ENCODE measurements around the gene POLR3H.

POLR3H gene

GRCh38 chr22:41534219-41534618 lies 10.1 kb downstream of the POLR3H start:
- DNase-seq (ENCODE audit: low spot score): no peak

DNA sequence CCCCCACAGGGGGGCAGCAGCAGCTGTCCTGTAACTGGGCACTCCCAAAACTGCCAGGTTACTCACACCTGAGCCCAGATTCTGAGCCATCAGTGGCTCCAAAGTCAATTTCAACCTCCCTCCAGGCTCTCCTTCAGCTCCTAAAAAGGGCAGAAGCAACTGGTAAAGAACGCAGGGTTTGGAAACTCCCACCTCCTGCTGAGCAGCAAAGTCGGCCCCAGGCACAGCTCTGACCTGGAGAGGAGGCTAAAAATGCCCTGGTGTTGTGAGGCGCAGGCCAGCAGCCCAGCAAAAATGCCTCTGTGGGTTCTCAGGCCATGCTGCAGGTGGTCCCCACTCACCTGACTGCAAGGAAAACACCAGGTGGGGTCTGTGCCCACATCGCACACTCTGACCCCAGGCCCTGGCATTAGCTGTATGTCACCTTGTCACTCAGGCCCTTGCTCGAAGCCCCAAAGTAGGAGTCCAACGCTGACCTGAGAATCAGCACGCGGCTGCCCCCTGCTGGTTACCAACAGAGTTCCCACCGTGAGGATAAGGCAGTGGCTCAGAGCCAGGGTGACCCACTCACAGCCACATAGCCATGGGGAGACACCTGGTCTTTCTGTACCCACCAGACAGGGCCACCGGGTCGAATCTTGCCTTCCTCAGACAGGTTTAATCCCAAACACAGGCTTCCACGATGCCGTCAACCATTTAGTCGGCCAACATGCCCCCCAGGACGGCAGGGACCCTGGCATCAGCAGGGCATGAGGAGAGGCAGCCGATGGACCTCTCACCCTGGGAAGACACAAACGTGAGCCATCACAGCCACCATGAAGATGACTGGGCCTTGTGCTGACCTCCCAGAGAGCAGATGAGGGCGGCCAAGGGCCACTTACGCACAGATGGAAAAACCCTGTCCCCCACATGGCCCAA lies 11.1 kb downstream of the POLR3H start:
- peak; percentile 81 for DNase-seq (ENCODE audit: low spot score)

DNA sequence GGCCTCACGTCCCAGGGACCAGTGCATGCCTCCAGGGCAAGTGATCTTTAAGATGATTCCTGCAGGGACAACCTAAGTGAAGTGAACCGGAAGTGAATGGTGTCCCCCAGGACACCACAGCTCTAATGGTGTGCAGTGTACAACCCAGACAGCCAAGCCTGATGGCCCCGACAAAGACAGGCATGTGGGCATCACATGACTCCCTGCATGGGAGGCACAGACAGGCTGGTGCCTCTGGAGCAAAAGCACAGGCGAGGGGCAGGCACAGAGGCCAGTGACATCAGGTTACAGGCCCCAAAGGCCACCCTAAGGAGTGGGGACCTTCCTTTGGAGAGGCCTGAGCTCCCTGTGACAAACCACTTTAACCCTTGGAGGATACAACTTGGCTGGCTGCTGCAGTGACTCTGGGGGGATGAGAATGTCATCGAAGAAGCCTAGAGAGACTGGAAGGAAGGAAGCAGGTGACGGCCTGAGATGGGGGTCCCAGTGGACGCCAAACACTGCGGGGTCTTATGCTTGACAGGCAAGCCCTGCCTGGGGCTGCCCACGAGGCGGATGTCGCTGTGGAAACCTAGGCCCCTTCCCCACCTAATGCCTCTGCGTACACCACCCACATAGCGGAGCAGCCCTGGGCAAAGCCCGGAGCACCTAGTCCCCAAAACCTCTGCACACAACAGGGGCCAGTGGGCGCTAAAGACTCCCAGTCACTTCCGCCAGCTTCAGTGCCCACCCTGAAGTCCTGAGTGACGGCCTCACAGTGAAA lies 12.4 kb downstream of the POLR3H start:
- DNase-seq (ENCODE audit: low spot score): no peak

DNA sequence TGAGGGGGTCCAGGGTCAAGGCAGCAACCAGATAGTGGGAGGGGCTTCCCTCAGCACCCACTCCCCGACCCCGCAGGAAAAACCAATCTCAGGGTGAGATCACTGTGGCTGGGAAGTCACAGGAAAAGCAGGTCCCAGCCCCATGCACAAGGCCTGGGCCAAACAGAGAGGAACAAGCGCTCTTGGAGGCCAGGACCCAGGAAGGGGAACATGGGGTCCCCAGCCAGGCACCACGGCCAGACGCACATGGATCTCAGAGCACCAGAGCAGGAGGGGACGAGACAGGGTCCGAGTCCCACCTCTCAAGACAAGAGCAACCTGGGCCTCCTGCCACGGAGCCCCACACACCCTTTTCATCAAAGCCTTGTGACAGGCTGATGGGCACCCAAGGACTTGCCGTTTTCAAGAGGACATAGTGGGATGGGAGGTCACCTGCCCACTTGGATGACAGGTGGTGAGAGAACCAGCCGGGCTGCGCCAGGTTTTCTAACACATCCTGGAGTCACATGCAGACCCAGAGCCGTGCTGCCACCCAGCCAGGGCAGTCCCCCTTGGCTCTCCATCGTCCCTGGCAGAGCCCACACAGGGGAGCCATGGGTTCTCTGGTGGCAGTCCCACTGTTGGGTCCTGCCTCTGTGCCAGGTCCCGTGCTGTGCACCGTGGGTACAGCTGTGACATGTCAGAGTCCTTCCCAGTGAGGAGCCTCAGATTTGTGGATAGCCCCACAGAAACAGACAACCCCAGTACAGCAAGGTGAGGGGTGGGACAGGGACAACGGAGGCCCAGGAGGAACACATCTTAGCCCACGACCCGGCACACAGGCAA lies 13.2 kb downstream of the POLR3H start:
- no peak for DNase-seq (ENCODE audit: low spot score)

- DNase-seq (ENCODE audit: low spot score): no peak
Observed at GRCh38 chr22:41528938-41529561, 15.2 kb downstream of the POLR3H start.

DNA sequence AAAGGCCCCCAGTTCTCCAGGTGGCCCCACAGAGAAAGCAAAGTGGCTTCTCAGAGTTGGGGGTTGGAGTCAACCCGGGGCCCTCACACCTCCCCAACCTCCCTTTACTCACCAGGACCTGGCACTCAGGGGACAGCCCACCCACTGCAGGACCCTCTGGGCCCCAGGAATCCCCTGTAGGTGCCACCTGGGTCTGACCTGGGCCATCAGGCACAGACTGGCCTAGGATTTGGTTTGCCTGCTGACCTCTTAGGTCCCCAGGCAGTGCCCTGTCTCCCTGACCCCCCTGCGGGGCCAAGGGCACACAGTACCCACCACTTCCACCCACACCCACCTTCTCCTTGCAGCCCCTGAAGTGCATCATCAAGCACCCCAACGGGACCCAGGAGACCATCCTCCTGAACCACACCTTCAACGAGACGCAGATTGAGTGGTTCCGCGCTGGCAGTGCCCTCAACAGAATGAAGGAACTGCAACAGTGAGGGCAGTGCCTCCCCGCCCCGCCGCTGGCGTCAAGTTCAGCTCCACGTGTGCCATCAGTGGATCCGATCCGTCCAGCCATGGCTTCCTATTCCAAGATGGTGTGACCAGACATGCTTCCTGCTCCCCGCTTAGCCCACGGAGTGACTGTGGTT lies 16.0 kb downstream of the POLR3H start:
- no peak for DNase-seq (ENCODE audit: low spot score)

DNA sequence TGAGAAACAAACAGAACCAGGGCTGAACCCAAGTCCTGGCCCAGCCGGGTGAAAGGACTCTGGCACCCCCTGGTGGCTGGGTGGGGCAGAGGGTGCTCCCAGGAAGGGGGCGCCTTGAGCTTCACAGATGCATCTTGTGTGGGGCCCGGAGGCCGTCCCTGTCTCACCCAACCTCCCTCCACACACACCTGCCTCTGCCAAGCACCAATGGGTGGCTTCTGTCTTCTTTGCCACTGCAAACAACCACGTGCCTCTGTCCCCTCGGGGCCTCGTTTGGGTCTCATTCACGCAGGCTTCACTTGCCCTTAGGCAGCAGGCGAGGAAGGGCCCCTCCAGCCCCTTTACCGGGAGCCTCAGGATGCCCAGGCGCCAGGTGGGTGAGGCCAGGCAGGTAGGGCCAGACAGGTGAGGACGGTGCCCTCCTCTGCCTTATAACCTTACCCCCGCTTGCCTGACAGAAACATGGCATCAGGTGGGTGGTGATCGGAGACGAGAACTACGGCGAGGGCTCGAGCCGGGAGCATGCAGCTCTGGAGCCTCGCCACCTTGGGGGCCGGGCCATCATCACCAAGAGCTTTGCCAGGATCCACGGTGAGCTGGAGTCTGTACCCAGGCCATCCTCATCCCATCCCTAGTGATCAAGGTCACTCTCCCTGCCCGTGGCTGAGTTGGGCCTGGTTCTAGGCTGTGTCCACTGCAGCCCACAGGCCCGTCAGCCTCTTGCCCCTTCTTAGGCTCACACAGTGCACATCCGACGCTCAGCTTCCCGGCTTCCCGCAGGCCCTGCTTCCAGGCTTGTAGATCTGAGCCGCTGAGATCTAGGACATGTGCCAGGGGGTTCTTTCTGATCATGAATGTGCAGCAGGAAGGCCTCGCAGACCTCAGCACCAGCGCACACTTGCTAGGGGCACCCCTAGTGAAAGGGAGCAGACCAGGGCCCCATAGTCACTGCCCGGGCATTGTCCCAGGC lies 17.2 kb downstream of the POLR3H start:
- DNase-seq (ENCODE audit: low spot score): peak; percentile 86

- no peak for DNase-seq (ENCODE audit: low spot score)
Observed at GRCh38 chr22:41526226-41526829, 17.9 kb downstream of the POLR3H start.

DNA sequence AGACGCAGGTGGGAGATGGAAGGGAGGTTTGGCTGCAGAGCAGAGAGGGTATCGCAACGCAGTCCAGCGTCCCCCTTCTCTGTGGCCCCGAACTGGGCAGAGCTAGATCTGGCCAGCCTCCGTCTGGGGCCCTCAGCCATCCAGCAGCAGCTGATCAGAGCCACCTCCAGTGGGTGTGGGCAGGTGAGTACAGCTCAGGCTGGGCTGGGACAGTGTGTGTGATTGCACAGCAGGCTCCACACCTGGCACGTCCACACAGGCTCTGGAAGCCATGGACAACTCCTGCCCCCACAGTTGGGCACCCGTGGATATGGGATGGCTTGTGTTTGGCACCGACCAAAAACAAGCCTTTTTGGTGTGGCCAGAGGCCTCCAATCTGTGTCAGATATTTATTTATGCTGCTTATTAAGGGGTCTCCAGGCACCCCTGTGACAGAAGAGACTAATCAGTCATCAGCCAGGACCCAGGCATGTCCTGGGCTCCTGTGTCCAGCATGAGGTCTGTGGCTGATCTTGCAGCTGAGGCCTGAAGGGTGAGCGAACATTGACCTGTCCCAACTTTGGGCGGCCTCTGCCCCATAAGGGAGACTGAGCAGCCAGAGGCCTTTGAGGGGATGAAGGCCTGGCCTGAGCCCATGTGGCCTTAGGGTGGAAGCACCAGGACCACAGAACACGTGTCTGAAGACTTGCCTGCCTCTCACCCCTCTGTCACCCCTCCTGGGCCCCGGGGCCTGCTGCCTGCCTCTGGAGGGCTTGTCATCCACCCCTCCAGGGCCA lies 18.6 kb downstream of the POLR3H start:
- DNase-seq (ENCODE audit: low spot score): no peak

DNA sequence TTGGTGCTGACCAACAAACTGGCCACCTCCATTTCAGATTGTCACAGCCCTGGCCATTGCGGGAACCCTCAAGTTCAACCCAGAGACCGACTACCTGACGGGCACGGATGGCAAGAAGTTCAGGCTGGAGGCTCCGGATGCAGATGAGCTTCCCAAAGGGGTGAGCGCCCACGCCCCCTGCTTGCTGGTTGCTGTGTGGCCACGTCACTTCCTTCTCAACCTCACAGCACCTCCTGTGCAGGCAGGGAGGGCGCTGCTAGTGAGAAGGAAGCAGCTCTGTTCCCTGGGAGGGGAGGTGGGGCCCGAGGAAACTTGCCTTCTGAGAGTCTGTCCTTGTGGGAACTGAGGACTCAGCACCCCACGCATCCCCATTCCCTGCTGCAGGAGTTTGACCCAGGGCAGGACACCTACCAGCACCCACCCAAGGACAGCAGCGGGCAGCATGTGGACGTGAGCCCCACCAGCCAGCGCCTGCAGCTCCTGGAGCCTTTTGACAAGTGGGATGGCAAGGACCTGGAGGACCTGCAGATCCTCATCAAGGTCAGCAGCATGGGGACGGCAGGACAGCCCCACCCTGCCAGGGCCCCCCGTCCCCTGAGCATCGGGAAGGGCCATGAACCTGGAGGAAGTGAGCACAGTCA lies 19.3 kb downstream of the POLR3H start:
- DNase-seq (ENCODE audit: low spot score): peak; percentile 73

- no peak for DNase-seq (ENCODE audit: low spot score)
Observed at GRCh38 chr22:41524251-41524661, 20.0 kb downstream of the POLR3H start.

DNA sequence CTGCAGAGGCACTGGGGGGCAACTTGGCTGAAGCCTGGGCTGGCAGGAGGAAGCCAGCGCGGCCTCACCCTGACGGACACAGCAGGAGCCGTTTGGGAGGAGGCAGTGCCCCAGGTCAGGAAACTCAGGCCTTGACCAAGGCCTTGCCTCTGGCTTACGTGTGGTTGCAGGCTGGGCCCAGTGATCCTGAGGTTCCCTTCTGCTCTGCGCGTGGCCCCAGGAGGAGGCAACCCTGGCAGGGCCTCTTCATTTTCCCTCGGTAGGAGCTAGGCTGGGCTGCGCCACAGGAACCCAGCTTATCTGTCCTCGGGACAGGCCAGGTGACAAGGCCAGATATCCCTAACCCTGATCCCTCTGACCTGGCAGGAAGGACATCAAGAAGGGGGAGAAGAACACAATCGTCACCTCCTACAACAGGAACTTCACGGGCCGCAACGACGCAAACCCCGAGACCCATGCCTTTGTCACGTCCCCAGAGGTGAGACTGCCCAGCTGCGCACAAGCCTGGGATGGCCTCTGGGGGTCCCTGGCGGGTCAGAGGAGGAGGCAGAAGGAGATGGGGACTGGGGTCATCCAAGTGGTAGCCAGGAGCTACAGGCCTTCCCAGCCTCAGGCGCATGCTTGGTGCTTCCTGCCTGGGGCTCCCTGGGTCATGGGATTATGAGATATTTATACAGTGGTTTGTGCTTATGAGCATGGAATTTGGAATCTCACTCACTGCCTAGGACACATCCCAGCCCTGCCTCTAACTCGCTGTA lies 20.6 kb downstream of the POLR3H start:
- no peak for DNase-seq (ENCODE audit: low spot score)

DNA sequence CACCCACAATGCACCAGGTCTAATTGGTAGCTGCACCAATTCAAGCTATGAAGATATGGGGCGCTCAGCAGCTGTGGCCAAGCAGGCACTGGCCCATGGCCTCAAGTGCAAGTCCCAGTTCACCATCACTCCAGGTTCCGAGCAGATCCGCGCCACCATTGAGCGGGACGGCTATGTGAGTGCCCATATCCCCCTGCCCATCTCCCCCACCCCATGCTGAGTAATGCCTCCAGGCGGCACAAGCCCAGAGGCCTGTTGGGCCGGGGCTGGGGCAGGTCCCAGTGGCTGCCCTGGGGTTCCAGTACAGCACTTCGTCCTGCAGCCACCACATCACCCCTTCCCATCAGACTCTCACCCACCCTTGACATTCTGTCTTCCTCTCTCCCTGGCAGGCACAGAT lies 21.5 kb downstream of the POLR3H start:
- no peak for DNase-seq (ENCODE audit: low spot score)

DNA sequence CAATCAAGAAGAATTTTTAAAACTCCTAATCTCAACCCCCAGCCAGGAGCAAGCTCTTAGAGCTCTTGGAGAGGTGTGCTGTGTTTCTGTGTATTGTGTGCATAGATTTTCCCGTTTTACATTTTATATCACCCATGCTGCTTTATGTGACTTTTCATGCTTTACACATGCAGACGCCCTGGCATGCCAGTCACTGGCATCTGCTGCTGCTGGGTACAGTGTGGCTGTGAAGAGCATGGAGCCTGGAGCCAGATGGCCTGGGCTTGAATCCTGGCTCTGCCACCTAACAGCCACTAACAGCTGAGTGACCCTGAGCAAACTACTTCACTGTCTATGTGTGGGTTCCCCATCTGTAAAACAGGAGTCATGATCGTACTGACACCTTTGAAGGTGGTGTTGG lies 23.1 kb downstream of the POLR3H start:
- no peak for DNase-seq (ENCODE audit: low spot score)

DNA sequence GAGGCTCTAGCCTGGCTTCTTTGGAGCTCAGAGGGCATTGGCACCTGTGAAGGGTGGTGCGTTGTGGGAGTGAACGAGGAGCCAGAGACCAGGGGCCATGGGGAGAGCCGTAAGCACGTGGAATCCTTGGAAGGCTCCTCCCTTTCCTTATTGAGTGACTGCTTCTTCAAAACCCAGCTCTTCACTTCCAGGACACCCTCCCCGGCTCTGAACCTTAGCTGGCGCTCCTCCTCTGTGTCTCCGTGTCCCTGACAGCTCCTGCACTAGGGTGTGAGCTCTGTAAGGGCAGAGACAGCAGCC lies 26.3 kb downstream of the POLR3H start:
- DNase-seq (ENCODE audit: low spot score): no peak

DNA sequence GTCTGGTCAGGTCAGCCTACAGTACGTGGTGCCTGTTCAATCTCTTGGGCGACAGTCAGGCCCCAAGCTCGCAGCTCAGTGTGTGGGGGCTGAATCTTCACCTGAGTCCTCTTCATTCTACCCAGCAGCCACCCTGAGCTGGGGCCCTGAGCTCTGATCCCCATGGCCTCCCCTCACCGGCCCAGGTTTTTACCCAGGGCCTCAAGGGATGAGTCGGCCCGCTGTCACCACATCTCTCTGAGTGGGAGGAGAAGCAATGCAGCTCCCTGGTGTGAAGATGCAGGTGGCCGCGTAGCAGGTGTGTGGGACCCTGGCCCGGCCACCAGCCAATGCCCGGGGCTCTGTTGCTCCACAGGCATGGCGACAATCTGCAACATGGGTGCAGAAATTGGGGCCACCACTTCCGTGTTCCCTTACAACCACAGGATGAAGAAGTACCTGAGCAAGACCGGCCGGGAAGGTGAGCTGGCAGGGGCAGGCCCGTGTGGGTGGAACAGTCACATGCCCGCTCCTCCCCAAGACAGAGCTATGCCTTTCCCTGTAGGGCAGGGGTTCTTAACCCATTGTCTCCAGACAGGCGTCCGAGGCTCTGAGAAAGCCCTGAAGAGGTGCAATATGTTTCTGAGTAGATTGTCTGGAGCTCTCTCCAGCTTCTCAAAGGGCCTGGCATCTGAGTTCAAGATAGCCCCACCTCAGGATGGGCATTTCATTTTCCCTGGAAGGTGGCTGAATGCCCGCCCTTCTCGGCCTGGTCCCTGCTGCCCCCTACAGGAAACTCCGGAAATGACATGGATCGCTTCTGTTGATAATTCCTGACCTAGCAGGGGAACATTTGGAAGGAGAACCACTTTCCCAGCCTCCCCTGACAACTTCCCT lies 26.9 kb downstream of the POLR3H start:
- DNase-seq (ENCODE audit: low spot score): no peak

- DNase-seq (ENCODE audit: low spot score): no peak
Observed at GRCh38 chr22:41516462-41516861, 27.8 kb downstream of the POLR3H start.

Measured in germinal center (tissue), 1 donor.